ENCODE results near the gene CEP57L1.

GRCh38 chr6:109096208-109096607, 901 bp downstream of the CEP57L1 start:
- TF ChIP-seq, protein P1, sequence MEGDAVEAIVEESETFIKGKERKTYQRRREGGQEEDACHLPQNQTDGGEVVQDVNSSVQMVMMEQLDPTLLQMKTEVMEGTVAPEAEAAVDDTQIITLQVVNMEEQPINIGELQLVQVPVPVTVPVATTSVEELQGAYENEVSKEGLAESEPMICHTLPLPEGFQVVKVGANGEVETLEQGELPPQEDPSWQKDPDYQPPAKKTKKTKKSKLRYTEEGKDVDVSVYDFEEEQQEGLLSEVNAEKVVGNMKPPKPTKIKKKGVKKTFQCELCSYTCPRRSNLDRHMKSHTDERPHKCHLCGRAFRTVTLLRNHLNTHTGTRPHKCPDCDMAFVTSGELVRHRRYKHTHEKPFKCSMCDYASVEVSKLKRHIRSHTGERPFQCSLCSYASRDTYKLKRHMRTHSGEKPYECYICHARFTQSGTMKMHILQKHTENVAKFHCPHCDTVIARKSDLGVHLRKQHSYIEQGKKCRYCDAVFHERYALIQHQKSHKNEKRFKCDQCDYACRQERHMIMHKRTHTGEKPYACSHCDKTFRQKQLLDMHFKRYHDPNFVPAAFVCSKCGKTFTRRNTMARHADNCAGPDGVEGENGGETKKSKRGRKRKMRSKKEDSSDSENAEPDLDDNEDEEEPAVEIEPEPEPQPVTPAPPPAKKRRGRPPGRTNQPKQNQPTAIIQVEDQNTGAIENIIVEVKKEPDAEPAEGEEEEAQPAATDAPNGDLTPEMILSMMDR (IDR thresholded peaks at IDR 0.05; ENCODE audit: poor library complexity): no peak
- TF ChIP-seq EZH2 (IDR thresholded peaks at IDR 0.05; ENCODE audit: borderline replicate concordance): no peak
